DOHH2 (cell line): ENCODE data around the gene LRRC3.

Experiments used
- H3F3A ChIP-seq: fragments of 200-600 bp; sonication (generic), shearing (Covaris generic); 2 replicates; pipeline ENCODE4 v1.6.0; 2016; ENCODE audit warnings: antibody characterized with exemption, mild to moderate bottlenecking; ENCODE audit not compliant: control insufficient read depth, insufficient read depth
- H3K27ac ChIP-seq: fragments of 200-600 bp; sonication (generic); 2 replicates; pipeline ENCODE4 v1.5.1; 2014; ENCODE audit warnings: low read depth, mild to moderate bottlenecking, low read length, moderate library complexity
- H3K27me3 ChIP-seq: fragments of 200-600 bp; sonication (generic); 2 replicates; pipeline ENCODE4 v1.6.1; 2014; ENCODE audit warnings: mild to moderate bottlenecking, low read length, mixed read lengths; ENCODE audit not compliant: control insufficient read depth
- H3K36me3 ChIP-seq: fragments of 200-600 bp; sonication (generic); 2 replicates; pipeline ENCODE4 v1.6.1; 2014; ENCODE audit warnings: mild to moderate bottlenecking, low read length, moderate library complexity, mixed read lengths; ENCODE audit not compliant: control insufficient read depth
- H3K4me1 ChIP-seq: fragments of 200-600 bp; sonication (generic); 2 replicates; pipeline ENCODE4 v1.6.1; 2014; ENCODE audit warnings: mild to moderate bottlenecking, low read length, mixed read lengths; ENCODE audit not compliant: control insufficient read depth
- H3K4me2 ChIP-seq: fragments of 200-600 bp; sonication (generic); 2 replicates; pipeline ENCODE4 v1.6.0; 2014; ENCODE audit warnings: mild to moderate bottlenecking, low read length, moderate library complexity
- H3K4me3 ChIP-seq: fragments of 200-600 bp; sonication (generic); 2 replicates; pipeline ENCODE4 v1.5.1; 2014; ENCODE audit warnings: mild to moderate bottlenecking, low read length, mixed read lengths
- H3K79me2 ChIP-seq: fragments of 200-600 bp; sonication (generic); 2 replicates; pipeline ENCODE4 v1.6.1; 2014; ENCODE audit warnings: mild to moderate bottlenecking, low read length, mixed read lengths; ENCODE audit not compliant: control insufficient read depth
- H3K9me2 ChIP-seq: fragments of 200-600 bp; sonication (generic); replicated peaks from 2 replicates; pipeline ENCODE4 v1.6.1; 2014; ENCODE audit warnings: mild to moderate bottlenecking, low read length, mixed read lengths; ENCODE audit not compliant: control insufficient read depth
- H3K9me3 ChIP-seq: fragments of 200-600 bp; sonication (generic); 2 replicates; pipeline ENCODE4 v1.6.1; 2014; ENCODE audit warnings: antibody characterized with exemption, low read length, mixed read lengths; ENCODE audit not compliant: control insufficient read depth, insufficient read depth
- H4K20me1 ChIP-seq: fragments of 200-600 bp; sonication (generic); 2 replicates; pipeline ENCODE4 v1.6.0; 2014; ENCODE audit warnings: low read depth, mild to moderate bottlenecking, antibody characterized with exemption, low read length, moderate library complexity; ENCODE audit not compliant: control insufficient read depth, insufficient read depth
- EZH2phosphoT487 ChIP-seq: fragments of 200-600 bp; sonication (generic); IDR thresholded peaks from 2 replicates; pipeline ENCODE4 v1.6.1; 2017; ENCODE audit warnings: borderline replicate concordance, mild to moderate bottlenecking, antibody characterized with exemption, low read length, moderate library complexity, mixed read lengths
- TF ChIP-seq, protein P1 (sequence below): fragments of 200-600 bp; sonication (generic); IDR thresholded peaks from one replicate; pipeline ENCODE4 v1.5.1; 2014; ENCODE audit warnings: antibody characterized with exemption, mild to moderate bottlenecking, low read depth, low read length; ENCODE audit not compliant: poor library complexity, severe bottlenecking

The LRRC3 gene

DNA sequence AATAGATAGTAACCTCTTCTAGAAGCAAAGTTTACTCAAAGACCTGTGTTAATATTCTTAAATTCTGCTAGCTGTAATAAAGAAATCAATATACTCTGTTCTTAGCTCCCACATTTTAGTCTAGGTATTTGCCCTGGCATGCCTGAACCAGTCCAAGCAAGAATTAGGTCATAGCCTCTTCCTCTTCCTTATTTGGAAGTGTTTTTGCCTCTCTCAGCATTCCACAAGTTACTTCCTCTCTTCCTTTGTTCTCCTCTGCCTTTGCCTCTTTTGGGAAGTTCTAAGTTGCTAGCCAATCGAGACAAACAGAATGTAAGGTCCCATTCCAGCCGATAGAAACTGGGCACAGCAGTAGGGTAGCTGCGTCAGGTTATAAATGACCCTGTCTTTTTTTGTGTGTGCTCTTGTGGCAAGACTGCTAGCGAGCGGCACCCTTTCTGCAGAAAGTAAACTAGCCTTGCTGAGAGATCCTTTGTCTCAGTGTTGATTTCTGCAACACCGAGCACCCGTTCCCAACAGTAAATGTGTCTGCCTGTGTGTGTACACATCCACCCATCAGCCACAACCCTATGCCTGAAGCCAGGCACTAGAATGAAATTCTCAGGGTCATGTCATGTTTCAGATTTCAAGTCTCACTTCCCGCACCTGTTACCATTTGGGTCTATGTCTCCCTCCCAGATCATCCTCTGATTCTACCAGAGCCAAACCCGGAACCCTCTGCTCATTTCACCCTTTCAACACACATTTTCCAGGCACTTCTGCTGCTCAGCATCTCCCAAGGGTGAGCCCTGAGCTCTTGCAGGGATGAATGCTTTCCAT lies 37.5 kb downstream of the LRRC3 start:
- Histone ChIP-seq H3K9me2 (no peaks in the 10 kb centered on the region), H3F3A (no peaks in the 10 kb centered on the region), H3K27ac (no peak overlapping the region), H3K4me2 (no peak overlapping the region), H4K20me1 (peaks cover 4% of the 10 kb centered on the region; the same call in 1 of the 2 replicates), H3K79me2 (no peaks in the 10 kb centered on the region), H3K4me3 (no peak overlapping the region), H3K4me1 (no peaks in the 10 kb centered on the region), H3K9me3 (peaks cover 22% of the 10 kb centered on the region), H3K27me3 (no peaks in the 10 kb centered on the region), H3K36me3 (no peaks in the 10 kb centered on the region)
- no peak for TF ChIP-seq EZH2phosphoT487
- TF ChIP-seq, protein P1, sequence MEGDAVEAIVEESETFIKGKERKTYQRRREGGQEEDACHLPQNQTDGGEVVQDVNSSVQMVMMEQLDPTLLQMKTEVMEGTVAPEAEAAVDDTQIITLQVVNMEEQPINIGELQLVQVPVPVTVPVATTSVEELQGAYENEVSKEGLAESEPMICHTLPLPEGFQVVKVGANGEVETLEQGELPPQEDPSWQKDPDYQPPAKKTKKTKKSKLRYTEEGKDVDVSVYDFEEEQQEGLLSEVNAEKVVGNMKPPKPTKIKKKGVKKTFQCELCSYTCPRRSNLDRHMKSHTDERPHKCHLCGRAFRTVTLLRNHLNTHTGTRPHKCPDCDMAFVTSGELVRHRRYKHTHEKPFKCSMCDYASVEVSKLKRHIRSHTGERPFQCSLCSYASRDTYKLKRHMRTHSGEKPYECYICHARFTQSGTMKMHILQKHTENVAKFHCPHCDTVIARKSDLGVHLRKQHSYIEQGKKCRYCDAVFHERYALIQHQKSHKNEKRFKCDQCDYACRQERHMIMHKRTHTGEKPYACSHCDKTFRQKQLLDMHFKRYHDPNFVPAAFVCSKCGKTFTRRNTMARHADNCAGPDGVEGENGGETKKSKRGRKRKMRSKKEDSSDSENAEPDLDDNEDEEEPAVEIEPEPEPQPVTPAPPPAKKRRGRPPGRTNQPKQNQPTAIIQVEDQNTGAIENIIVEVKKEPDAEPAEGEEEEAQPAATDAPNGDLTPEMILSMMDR, result no peak

DNA sequence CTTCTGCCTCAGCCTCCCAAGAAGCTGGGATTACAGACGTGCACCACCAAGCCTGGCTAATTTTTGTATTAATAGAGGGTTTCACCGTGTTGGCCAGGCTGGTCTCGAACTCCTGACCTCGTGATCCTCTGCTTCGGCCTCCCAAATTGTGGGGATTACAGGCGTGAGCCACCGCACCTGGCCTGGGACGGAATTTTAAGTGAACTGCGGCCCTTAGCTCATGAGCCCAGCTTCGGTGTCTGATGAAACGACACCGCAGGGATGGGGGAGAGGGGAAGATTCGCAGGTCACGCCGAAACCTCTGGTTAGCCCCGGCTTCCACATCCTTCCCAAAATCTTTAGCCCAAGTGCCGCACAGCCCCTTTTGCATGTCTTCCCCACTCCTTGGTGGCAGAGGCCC lies 39.1 kb downstream of the LRRC3 start:
- H3F3A ChIP-seq, result no peaks in the 10 kb centered on the region
- no peaks in the 10 kb centered on the region for H3K27me3 ChIP-seq
- no peak overlapping the region for H3K4me2 ChIP-seq

DNA sequence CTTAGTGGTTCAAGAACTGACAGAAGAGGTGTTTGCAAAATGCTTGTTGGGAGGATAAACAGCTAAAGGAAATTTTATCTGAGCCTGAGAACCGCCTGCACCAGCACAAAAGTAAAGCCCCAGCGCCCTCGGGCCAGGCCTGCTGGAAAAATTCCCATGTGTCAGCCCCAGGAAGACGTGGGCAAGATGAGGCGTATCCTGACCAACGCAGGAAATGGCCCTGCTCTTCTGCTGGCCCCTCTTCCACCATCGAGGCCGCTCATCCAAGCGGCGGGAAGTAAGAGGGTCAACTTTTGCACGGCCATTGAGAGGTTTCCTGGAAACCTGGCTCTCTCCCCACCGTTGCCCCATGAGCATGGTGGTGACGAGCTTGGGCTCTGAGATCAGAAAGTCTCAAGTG lies 39.6 kb downstream of the LRRC3 start:
- Histone ChIP-seq H3K4me2 (no peak overlapping the region), H3K79me2 (no peaks in the 10 kb centered on the region), H3K36me3 (no peaks in the 10 kb centered on the region), H3K4me3 (no peak overlapping the region), H3F3A (no peaks in the 10 kb centered on the region), H3K4me1 (no peaks in the 10 kb centered on the region), H3K27me3 (no peaks in the 10 kb centered on the region), H3K27ac (no peak overlapping the region), H3K9me2 (no peaks in the 10 kb centered on the region), H4K20me1 (peaks cover 4% of the 10 kb centered on the region; the same call in 1 of the 2 replicates), H3K9me3 (peaks cover 8% of the 10 kb centered on the region)
- no peak for TF ChIP-seq EZH2phosphoT487
- TF ChIP-seq, protein P1, result no peak

More for the DNA sequence above, 39.1 kb downstream of the LRRC3 start:
- H3K4me3 ChIP-seq, result no peak overlapping the region
- no peak overlapping the region for H3K27ac ChIP-seq
- H4K20me1 ChIP-seq, result peaks cover 4% of the 10 kb centered on the region; the same call in 1 of the 2 replicates
- no peaks in the 10 kb centered on the region for H3K9me2 ChIP-seq
- H3K36me3 ChIP-seq, result no peaks in the 10 kb centered on the region
- peaks cover 8% of the 10 kb centered on the region for H3K9me3 ChIP-seq
- no peaks in the 10 kb centered on the region for H3K79me2 ChIP-seq
- H3K4me1 ChIP-seq, result no peaks in the 10 kb centered on the region
- TF ChIP-seq, protein P1, result no peak
- TF ChIP-seq EZH2phosphoT487, result no peak
